Thyroid gland (tissue), 4 donors: ENCODE measurements around the gene OR13J1.

ENCODE experiments used
- POLR2A ChIP-seq, 2 donors: fragments of 450-650 bp; IDR thresholded peaks; one replicate each; pipeline ENCODE4 v1.6.1; 2017; ENCODE audit warnings: antibody characterized with exemption in 2 of 2, mild to moderate bottlenecking in 2 of 2, moderate library complexity in 1 of 2
- TF ChIP-seq, protein P1 (sequence below), 6 experiments: fragments of 200-600 bp in 3 of 6; fragments of 450-650 bp in 3 of 6; sonication (generic) in 3 of 6; IDR thresholded peaks; one replicate each; pipeline ENCODE4 v1.5.1; 2016 to 2019; ENCODE audit warnings: antibody characterized with exemption in 6 of 6, mild to moderate bottlenecking in 2 of 6, inconsistent platforms in 1 of 6, moderate library complexity in 1 of 6

- TF ChIP-seq, protein P1, sequence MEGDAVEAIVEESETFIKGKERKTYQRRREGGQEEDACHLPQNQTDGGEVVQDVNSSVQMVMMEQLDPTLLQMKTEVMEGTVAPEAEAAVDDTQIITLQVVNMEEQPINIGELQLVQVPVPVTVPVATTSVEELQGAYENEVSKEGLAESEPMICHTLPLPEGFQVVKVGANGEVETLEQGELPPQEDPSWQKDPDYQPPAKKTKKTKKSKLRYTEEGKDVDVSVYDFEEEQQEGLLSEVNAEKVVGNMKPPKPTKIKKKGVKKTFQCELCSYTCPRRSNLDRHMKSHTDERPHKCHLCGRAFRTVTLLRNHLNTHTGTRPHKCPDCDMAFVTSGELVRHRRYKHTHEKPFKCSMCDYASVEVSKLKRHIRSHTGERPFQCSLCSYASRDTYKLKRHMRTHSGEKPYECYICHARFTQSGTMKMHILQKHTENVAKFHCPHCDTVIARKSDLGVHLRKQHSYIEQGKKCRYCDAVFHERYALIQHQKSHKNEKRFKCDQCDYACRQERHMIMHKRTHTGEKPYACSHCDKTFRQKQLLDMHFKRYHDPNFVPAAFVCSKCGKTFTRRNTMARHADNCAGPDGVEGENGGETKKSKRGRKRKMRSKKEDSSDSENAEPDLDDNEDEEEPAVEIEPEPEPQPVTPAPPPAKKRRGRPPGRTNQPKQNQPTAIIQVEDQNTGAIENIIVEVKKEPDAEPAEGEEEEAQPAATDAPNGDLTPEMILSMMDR (IDR thresholded peaks at IDR 0.05): no peak
- TF ChIP-seq POLR2A (IDR thresholded peaks at IDR 0.05): no peak
Measured at GRCh38 chr9:35892051-35892450, 21.9 kb upstream of the OR13J1 start.
